Effector memory CD8-positive, alpha-beta T cell (primary cell): ENCODE data around the gene MXD1.
A peak's percentile ranks its signal among the peaks of the same experiment; 100 is the strongest.

Source experiments
- ATAC-seq: fragments of 150-1000 bp; cut with Tn5 transposase; replicated peaks from 2 replicates; pipeline ENCODE4 v1.10.0; 2021; ENCODE audit warnings: mild to moderate bottlenecking, moderate library complexity
- DNase-seq, 3 experiments: peaks; one replicate each; pipeline ENCODE4 v3.0.0; 2021
- H3K27ac Mint-ChIP-seq, 2 donors: one replicate each; pipeline ENCODE4 v1.8.0; 2022; ENCODE audit warnings: mild to moderate bottlenecking in 2 of 2, mixed read lengths in 2 of 2, moderate library complexity in 2 of 2
- H3K27me3 Mint-ChIP-seq, 2 donors: one replicate each; pipeline ENCODE4 v1.8.0; 2022; ENCODE audit warnings: mixed read lengths in 2 of 2
- H3K36me3 Mint-ChIP-seq: one replicate; pipeline ENCODE4 v1.8.0; 2022; ENCODE audit warnings: mild to moderate bottlenecking, moderate library complexity, mixed read lengths; ENCODE audit not compliant: insufficient read depth
- H3K4me1 Mint-ChIP-seq, 2 donors: one replicate each; pipeline ENCODE4 v1.8.0; 2022; ENCODE audit warnings: low read depth in 2 of 2, mixed read lengths in 2 of 2
- H3K4me3 Mint-ChIP-seq, 2 donors: one replicate each; pipeline ENCODE4 v1.8.0; 2022; ENCODE audit warnings: mild to moderate bottlenecking in 2 of 2, mixed read lengths in 2 of 2, moderate library complexity in 2 of 2
- H3K9me3 Mint-ChIP-seq, 2 donors: one replicate each; pipeline ENCODE4 v1.8.0; 2022; ENCODE audit warnings: mixed read lengths in 2 of 2

The MXD1 gene

GRCh38 chr2:69939722-69940121, 24.8 kb downstream of the MXD1 start:
- peaks cover 79% of the 10 kb centered on the region for H3K36me3 Mint-ChIP-seq
- no peak overlapping the region for H3K4me3 Mint-ChIP-seq

GRCh38 chr2:69940691-69941090, 25.8 kb downstream of the MXD1 start:
- Mint-ChIP-seq H3K36me3 (peaks cover 80% of the 10 kb centered on the region), H3K27ac (no peak overlapping the region), H3K4me1 (peaks cover 9 to 10% of the 10 kb centered on the region in 2 donors), H3K9me3 (no peaks in the 10 kb centered on the region), H3K4me3 (no peak overlapping the region), H3K27me3 (no peaks in the 10 kb centered on the region)
- DNase-seq (no peak), ATAC-seq (no peak)

More at GRCh38 chr2:69939722-69940121, 24.8 kb downstream of the MXD1 start:
- no peak for DNase-seq
- H3K4me1 Mint-ChIP-seq = peaks cover 5 to 6% of the 10 kb centered on the region in 2 donors
- H3K27me3 Mint-ChIP-seq = no peaks in the 10 kb centered on the region
- peak overlapping the region in 1 of 2 donors; percentile 77 for H3K27ac Mint-ChIP-seq
- no peak for ATAC-seq
- H3K9me3 Mint-ChIP-seq = no peaks in the 10 kb centered on the region

- DNase-seq (no peak), ATAC-seq (no peak)
- Mint-ChIP-seq H3K4me1 (peaks cover 27 to 29% of the 10 kb centered on the region in 2 donors), H3K36me3 (peaks cover 62% of the 10 kb centered on the region), H3K27me3 (no peaks in the 10 kb centered on the region), H3K4me3 (no peak overlapping the region), H3K9me3 (no peaks in the 10 kb centered on the region), H3K27ac (peak overlapping the region; percentile 70 to 87)
Observed at GRCh38 chr2:69943000-69943842, 28.3 kb downstream of the MXD1 start.

- no peak for ATAC-seq
- Mint-ChIP-seq H3K4me3 (no peak overlapping the region), H3K4me1 (peaks cover 27 to 29% of the 10 kb centered on the region in 2 donors), H3K27me3 (no peaks in the 10 kb centered on the region), H3K27ac (peak overlapping the region in 1 of 2 donors; percentile 87), H3K9me3 (no peaks in the 10 kb centered on the region), H3K36me3 (peaks cover 55% of the 10 kb centered on the region)
- DNase-seq = no peak
Observed at GRCh38 chr2:69943843-69944525, 29.1 kb downstream of the MXD1 start.

GRCh38 chr2:69944756-69945155, 29.8 kb downstream of the MXD1 start:
- no peaks in the 10 kb centered on the region for H3K9me3 Mint-ChIP-seq
- H3K4me3 Mint-ChIP-seq = no peak overlapping the region
- ATAC-seq (no peak), DNase-seq (no peak)
- H3K27me3 Mint-ChIP-seq = no peaks in the 10 kb centered on the region
- peaks cover 48% of the 10 kb centered on the region for H3K36me3 Mint-ChIP-seq
- peak overlapping the region; percentile 87 to 95 for H3K27ac Mint-ChIP-seq
- H3K4me1 Mint-ChIP-seq = peaks cover 26 to 27% of the 10 kb centered on the region in 2 donors

GRCh38 chr2:69945441-69945840, 30.5 kb downstream of the MXD1 start:
- no peak for DNase-seq

GRCh38 chr2:69945941-69946340, 31.0 kb downstream of the MXD1 start:
- H3K9me3 Mint-ChIP-seq = no peaks in the 10 kb centered on the region
- peak overlapping the region; percentile 68 to 71 for H3K4me3 Mint-ChIP-seq
- no peaks in the 10 kb centered on the region for H3K27me3 Mint-ChIP-seq
- ATAC-seq (no peak), DNase-seq (no peak)
- peak overlapping the region; percentile 87 to 95 for H3K27ac Mint-ChIP-seq
- peaks cover 36% of the 10 kb centered on the region for H3K36me3 Mint-ChIP-seq
- peaks cover 26 to 27% of the 10 kb centered on the region in 2 donors for H3K4me1 Mint-ChIP-seq

More at GRCh38 chr2:69945441-69945840, 30.5 kb downstream of the MXD1 start:
- no peak for ATAC-seq
- H3K9me3 Mint-ChIP-seq = no peaks in the 10 kb centered on the region
- H3K4me1 Mint-ChIP-seq = peaks cover 26 to 27% of the 10 kb centered on the region in 2 donors
- peaks cover 41% of the 10 kb centered on the region for H3K36me3 Mint-ChIP-seq
- no peaks in the 10 kb centered on the region for H3K27me3 Mint-ChIP-seq
- H3K4me3 Mint-ChIP-seq = peak overlapping the region; percentile 29 to 68
- H3K27ac Mint-ChIP-seq = peak overlapping the region; percentile 87 to 95

GRCh38 chr2:69946351-69947324, 31.7 kb downstream of the MXD1 start:
- Mint-ChIP-seq H3K9me3 (no peaks in the 10 kb centered on the region), H3K27ac (peak overlapping the region; percentile 87 to 95), H3K4me1 (peaks cover 26 to 27% of the 10 kb centered on the region in 2 donors), H3K27me3 (no peaks in the 10 kb centered on the region), H3K36me3 (peaks cover 30% of the 10 kb centered on the region), H3K4me3 (peak overlapping the region; percentile 64 to 71)
- peak; percentile 38 to 60 (median 39) for DNase-seq
- ATAC-seq = peak; percentile 90

GRCh38 chr2:69947325-69947931, 32.5 kb downstream of the MXD1 start:
- ATAC-seq (peak; percentile 49), DNase-seq (no peak)
- Mint-ChIP-seq H3K4me1 (peaks cover 26 to 27% of the 10 kb centered on the region in 2 donors), H3K4me3 (peak overlapping the region; percentile 64 to 71), H3K36me3 (peaks cover 24% of the 10 kb centered on the region), H3K27me3 (no peaks in the 10 kb centered on the region), H3K27ac (peak overlapping the region; percentile 87 to 95), H3K9me3 (no peaks in the 10 kb centered on the region)

GRCh38 chr2:69948032-69948962, 33.4 kb downstream of the MXD1 start:
- no peaks in the 10 kb centered on the region for H3K27me3 Mint-ChIP-seq
- ATAC-seq = no peak

GRCh38 chr2:69948963-69949645, 34.2 kb downstream of the MXD1 start:
- no peak for ATAC-seq
- Mint-ChIP-seq H3K36me3 (peaks cover 12% of the 10 kb centered on the region), H3K4me3 (no peak overlapping the region)

More at GRCh38 chr2:69948032-69948962, 33.4 kb downstream of the MXD1 start:
- Mint-ChIP-seq H3K36me3 (peaks cover 16% of the 10 kb centered on the region), H3K4me1 (peaks cover 25 to 26% of the 10 kb centered on the region in 2 donors), H3K4me3 (peak overlapping the region in 1 of 2 donors; percentile 64), H3K27ac (peak overlapping the region; percentile 87 to 95), H3K9me3 (no peaks in the 10 kb centered on the region)
- DNase-seq = no peak

More at GRCh38 chr2:69948963-69949645, 34.2 kb downstream of the MXD1 start:
- DNase-seq = no peak
- peak overlapping the region; percentile 2 to 3 for H3K27ac Mint-ChIP-seq
- H3K27me3 Mint-ChIP-seq = peaks cover 0 to 1% of the 10 kb centered on the region in 2 donors
- no peaks in the 10 kb centered on the region for H3K9me3 Mint-ChIP-seq
- H3K4me1 Mint-ChIP-seq = peaks cover 25 to 26% of the 10 kb centered on the region in 2 donors
